NCI-H2029 treated with DMSO at 0.1 percent for 48 hours (cell line): ENCODE measurements around the gene ACAP3.

Source experiments
- DNase-seq: peaks from one replicate; lab custom pipeline; 2025; lab: John Stamatoyannopoulos, UW

Gene ACAP3

DNA sequence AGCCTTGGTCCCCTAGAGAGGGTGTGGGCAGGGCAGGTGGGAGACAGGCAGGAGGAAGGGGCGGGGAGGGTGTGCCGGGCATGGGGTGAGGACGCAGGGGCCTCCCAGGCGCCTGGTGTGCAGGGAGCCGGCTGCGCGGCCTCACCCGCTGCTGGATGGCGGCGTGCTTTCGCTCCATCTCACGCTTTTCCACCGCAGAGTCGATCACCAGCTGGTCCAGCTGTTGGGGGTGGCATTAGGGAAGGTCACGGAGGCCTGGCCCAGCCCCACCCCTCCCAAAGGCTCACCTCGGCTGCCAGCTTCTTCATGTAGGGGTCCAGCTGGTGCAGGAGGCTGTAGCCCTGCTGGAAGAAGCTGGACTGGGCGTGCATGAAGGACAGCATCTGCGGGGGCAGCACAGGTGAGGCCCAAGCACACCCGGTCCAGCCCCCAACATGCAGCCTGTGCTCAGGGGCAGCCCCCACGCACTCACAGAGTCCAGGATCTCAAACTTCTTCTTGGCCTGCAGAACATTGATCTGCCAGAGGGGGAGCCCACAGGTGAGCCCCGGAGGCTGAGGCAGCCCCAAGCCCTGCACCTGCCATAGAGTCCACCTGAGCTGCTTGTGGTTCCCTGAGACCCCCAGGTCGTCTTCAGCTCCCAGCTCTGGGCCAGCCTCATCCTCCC lies 7.9 kb downstream of the ACAP3 start:
- no peak for DNase-seq

DNA sequence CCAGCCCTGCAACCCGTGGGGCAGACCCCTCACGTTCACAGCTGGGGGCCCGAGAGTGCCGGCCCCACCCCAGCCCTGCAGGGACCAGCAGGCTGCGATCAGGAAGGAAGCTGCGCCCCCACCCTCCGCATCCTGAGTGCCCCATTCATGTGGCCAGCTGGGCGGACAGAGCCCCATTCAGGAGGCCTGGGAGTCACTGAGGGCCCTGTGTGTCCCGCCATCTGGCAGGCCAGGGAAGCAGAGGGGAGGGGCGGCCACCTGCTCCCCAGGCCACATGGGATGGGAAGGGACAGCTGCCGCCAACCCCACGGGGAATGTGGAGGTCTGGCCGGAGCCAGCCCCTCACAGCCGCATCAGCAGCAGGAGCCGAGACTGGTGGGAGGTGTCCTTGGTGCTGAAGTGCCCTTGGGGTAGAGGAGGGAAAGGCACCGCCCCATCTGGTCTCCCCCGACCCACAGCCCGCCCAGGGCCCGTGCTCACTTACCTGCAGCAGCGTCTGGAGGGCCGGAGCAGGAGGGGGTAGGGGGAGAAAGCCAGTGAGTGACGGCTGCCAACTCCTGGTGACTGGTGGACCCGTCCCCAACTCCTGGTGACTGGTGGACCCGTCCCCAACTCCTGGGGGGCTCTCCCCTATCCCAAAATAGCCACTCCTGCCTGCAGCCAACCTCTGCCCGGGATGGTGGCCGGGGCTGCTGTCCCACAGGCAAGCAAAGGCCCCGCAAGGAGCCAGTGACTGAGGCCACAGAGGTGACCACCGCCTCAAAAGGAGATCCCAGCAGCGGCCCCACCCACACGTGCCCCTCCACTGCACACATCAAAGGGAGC lies 8.7 kb downstream of the ACAP3 start:
- no peak for DNase-seq

DNA sequence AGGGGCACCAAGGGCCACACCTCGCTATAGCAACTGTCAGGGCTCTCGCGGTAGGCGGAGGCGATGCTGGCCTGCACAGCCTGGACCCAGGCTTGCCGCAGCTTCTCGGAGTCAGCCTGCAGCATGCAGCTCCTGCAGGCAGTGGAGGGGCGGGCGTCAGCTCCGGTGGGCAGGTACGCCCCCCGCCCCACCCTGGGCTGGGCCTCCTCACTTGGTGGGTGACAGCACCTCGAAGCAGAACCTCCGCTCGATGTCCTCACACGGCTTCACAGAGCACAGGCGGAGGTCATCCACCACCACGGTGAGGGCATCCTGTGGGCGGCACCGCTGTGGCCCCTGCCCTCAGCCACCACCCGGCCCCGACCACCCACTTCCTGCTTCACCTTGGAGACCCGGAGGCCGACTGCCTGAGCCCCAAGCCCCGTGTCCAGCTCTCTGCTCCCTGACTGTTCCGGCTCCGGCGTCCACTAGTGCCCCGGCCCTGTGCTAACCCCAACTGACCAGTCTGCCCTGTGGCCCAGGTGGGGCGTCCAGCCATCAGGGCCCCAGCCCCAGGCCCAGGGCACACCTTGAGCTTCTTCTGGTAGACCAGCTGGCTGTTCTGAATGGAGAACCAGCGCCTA lies 9.8 kb downstream of the ACAP3 start:
- no peak for DNase-seq

DNA sequence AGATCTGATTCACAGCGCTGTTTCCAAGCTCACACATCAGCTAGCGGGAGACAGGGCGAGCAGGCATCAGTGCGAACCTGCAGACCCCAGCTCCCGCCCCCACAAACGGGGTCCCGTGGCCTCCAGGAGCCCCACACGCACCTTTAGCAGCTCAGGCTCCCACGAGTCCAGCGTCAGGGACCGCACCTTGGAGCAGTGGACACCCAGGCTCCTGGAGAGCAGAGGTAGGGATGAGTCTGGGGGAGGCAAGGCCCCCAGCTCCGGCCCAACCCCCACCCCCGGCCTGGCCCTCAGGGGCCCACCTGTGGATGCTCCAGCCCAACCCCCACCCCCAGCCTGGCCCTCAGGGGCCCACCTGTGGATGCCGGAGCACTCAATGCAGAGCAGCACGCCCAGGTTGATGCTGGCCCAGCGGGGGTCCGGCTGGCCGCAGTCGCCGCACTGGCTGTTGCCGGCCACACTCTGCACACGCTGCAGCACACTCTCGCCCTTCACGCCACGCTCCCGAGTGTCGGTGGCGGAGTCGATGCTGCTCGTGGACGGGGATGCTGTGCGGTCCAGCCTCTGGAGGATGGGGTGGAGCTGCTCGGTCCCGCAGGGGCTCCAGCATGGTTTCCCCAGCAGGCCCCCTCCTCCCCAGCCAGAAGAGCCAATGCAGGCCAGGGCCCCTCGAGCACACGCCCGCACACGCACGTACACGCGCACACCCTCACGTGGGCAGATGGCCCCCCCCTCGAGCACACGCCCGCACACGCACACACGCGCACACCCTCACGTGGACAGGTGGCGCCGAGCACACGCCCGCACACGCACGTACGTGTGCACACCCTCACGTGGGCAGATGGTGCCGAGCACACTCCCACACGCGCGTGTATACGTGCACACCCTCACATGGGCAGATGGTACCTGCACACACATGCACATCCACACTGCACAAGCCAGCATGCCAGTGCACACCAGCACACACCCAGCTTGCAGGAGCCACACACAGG lies 11.4 kb downstream of the ACAP3 start:
- no peak for DNase-seq

DNA sequence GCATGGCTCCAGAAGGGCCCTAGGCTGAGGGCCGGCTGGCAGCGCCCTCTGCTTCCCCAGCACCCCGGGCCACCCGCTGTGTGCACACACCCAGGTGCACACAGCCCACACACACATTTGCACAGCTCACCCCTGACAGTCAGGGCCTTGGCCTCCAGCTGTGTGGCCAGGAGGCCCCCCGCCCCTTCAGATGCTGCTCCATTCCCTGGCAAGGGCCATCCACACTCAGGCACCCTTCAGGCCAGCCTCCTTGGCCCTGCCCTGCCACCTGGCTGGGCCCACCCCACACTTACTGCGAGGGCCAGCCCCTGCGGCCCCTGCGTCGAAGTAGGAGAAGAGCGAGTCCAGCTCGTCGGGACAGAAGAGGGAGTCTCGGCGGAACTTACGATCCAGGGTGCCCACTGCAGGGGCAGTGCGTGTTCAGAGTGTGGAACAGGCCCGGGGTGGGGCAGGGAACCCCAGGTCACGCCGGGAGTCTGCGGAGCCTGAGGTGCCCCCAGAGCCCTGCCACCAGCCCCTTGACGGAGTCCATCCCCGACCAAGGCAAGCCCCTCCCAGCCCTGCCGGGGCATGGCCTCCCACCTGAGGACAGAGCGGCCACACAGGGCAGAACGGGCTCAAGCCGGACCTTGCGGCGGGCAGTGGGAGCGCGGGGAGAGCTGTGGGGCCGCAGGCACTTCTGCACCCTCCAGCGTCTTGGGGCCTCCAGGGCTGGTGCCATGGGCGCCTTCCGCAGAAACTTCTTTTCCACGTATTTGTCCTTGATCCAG lies 12.4 kb downstream of the ACAP3 start:
- DNase-seq = no peak

DNA sequence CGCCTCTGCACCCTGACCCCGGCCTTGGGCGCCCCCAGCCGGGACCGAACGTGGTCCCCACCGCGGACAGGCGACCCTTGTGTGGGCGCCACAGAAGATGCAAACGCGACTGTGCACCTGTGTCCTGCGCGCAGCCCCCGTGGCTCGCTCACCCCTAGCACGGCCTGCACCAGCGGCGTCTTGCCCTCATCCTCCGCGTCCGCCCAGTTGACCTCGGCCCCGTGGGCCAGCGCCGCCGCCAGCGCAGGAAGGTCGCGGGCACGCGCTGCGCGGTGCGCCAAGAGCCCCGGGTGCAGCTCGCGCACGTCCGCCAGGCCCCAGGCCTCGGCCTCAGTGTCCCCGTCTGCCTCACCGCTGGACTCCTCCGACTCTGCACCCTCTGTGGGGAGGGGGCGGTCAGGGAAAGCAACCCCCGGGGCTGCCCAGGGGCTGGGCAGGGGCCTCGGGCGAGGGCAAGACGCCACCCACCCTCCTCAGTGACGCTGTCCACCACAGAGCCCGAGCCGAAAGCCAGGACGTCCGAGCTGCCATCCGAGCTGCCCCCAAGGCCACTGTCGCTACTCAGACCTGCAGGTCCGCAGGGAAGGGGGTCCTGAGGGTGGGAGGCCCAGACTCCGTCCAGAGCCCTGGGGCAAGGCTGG lies 13.4 kb downstream of the ACAP3 start:
- no peak for DNase-seq

DNA sequence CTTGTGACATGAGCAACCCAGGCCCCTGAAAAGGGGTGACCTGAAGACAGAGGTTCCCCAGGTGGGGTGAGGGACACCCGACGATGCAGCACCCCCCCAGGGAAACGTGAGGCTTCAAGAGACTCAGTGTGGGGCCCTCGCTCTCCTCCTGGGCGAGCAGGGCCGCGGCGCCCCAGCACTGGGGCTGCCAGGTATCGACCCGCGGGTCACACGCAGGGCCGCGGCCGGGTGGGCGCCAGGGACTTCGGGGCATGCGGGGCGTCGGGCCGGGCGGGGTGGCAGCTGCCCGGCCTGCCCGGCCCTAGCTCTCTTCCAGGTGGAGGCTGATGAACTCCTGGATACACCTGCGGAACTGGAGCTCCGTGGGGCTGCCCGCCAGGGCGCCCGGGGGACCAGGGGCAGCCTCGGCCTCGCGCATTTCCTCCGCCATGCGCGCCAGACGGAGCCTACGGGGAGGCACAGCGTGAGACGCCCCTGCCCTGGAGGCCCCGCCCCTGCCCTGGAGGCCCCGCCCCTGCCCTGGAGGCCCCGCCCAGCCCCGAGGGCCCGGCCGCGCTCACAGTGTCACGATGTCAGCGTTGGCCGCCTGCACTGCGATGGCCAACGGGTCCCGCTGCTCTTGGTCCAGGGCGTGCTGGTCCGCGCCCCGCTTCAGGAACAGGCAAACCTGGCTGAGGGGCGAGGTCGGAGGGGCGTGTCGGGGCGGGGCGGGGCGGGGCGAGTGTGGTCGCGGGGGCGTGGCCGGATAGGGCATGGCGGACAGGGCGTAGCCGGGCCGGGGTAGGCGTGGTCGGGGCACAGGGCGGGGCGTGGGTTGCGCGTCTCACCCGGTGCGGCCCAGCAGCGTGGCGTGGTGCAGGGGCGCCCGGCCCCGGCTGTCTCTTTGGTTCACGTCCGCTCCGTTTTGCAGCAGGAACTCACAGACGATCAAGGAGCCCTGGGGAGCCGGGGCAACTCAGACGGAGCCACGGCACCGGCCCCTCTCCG lies 14.2 kb downstream of the ACAP3 start:
- no peak for DNase-seq

DNA sequence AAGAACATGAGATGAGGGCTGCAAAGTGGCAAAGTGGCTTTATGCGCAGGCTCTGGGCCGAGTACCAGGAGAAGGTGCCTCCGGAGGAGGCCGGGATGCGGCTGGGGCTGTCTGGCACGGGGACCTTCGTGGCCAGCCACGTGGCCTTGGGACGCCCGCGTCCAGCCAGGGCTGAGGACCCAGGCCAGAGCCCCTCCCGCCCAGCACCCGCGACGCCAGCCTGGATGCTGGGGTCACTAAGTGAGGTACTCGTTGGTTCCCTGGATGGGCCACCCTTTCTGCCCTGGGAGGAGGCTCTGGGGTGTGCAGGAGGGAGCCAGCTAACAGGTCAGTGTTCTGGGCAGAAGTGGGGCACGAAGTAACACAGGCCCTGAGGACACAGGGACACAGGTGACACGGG lies 14.9 kb downstream of the ACAP3 start:
- DNase-seq = no peak

DNA sequence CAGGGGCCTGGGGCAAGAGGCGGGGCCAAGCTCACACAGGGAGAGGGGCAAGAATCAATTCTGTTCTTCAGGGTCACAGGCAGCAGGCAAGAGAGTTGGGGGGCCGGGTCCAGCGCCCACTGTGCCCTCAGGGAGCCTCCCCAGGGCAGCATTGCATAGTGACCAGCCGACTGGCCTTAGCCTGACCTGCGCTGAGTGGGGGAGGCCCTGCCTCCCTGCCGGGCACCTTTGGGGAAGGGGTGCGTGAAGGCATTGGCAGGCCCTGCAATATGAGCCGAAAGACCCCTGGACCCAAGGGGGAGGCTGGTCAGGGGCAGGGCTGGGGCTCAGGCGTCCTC lies 15.3 kb downstream of the ACAP3 start:
- no peak for DNase-seq

DNA sequence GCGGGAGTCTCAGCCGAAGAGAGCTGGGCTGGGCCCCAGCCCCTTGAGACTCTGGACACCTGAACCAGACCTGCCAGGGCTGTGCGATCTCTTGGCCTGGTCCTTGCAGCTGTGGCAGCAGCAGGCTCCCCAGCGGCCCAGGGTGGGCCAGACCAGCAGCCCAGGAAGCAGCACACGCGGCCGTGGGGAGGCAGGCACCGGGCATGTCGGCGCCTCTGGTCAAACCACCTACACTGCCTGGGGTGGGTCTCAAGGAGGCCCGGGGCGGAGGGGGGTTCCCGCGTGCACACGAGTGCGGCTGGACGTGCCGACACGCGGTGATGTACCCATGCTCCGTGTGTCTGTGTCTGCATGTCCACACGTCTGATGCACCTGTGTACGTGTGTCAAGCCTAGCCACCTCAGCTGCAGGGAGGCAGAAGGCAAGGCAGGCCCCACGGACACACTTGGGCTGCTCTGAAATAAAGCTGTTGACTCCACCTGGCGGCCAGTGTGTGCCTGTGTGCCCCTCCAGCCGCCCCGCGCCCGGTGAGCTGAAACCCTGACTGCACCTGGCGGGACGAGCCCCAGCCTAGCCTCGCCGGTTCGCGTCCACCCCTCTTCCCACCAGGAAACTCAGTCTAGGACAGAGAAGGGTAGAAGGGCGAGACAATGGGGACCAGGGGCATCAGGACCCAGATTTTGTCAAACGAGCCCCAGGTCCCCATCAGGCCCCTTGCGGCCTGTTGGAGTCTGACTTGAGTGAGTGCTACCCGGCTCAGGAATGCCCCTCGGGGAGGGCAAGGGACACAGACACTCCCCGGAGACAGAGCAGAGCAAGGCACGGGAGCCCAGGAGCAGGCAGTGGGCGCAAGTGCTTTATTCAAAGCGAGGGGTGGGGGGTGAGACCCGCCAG lies 15.9 kb downstream of the ACAP3 start:
- DNase-seq = peak; percentile 17

DNA sequence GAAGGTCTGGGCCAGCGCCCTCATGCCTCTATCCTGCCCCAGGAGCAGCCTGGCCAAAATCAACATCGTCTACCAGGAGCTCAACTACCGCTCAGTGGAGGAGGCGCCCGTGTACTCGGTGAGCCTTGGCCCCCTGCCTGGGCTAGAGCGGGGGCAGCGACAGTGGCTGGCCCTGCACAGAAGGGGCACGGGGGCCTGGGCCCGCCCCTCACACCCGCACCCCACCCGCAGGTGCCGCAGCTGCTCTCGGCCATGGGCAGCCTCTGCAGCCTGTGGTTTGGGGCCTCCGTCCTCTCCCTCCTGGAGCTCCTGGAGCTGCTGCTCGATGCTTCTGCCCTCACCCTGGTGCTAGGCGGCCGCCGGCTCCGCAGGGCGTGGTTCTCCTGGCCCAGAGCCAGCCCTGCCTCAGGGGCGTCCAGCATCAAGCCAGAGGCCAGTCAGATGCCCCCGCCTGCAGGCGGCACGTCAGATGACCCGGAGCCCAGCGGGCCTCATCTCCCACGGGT lies 16.7 kb downstream of the ACAP3 start:
- no peak for DNase-seq

DNA sequence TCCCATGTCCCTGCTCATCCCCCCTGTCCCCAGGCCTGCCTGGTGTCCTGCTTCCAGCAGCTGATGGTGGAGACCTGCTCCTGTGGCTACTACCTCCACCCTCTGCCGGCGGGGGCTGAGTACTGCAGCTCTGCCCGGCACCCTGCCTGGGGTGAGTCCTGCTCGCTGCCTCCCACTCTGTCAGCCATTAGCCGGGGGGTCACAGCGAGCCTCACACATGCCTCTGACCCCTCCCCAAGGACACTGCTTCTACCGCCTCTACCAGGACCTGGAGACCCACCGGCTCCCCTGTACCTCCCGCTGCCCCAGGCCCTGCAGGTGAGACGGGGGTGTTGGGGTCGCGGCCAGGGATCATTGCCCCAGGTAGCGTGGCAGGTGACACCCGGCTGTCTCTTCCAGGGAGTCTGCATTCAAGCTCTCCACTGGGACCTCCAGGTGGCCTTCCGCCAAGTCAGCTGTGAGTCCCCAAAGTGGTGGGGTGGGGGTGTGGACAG lies 17.4 kb downstream of the ACAP3 start:
- no peak for DNase-seq

DNA sequence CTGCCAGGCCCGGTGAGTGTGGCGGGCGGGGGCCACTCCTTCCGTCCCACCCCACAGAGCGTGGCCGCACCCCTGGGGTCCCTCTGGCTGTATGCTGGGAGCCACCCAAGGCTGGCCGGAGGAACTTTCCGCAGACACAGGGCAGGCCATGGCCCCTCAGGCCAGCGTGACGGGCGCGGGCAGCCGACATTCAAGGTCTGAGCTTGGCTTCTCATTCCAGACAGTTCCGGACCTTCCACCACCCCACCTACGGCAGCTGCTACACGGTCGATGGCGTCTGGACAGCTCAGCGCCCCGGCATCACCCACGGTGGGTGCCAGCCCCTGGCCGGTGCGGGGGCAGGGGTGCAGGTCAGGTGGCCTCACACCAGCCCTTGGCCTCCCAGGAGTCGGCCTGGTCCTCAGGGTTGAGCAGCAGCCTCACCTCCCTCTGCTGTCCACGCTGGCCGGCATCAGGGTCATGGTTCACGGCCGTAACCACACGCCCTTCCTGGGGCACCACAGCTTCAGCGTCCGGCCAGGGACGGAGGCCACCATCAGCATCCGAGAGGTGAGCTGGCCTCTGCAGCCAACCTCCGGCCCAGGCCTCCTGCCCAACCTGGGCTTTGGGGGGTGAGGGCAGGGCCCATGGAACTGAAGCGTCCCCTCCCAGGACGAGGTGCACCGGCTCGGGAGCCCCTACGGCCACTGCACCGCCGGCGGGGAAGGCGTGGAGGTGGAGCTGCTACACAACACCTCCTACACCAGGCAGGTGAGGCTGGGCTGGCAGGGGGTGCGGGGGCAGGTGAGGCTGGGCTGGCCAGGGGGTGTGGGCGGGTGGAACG lies 20.2 kb downstream of the ACAP3 start:
- DNase-seq = no peak

DNA sequence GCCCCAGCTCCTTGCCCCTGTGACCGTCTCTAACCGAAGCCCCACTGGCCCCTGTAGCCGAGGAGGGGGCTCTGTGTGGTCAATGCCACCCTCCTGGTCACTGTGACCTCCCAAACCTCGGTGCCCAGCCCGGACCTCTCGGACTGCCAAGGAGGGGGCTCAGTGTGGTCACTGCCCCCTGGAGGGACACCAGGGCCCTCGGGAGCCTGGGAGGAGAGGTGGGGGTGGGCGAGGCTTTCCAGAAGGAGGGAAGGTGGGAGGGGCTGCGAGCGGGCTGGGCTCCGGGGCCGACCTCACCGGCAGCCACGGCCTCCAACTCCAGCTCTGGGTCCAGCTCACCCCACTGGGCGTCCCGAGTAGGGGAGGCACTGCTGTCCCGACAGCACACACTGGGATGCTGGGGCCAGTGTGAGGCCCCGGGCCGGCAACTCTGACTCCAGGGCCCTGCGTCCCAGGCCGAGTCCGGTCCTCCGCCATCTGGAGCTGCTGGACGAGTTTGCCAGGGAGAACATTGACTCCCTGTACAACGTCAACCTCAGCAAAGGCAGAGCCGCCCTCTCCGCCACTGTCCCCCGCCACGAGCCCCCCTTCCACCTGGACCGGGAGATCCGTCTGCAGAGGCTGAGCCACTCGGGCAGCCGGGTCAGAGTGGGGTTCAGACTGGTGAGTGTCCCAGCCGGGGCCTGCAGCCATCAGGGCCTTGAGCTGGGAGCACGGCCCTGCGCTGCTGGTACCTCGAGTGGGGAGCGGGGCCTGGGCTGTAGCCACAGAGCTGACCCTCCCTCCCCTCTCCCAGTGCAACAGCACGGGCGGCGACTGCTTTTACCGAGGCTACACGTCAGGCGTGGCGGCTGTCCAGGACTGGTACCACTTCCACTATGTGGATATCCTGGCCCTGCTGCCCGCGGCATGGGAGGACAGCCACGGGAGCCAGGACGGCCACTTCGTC lies 21.1 kb downstream of the ACAP3 start:
- DNase-seq = no peak

DNA sequence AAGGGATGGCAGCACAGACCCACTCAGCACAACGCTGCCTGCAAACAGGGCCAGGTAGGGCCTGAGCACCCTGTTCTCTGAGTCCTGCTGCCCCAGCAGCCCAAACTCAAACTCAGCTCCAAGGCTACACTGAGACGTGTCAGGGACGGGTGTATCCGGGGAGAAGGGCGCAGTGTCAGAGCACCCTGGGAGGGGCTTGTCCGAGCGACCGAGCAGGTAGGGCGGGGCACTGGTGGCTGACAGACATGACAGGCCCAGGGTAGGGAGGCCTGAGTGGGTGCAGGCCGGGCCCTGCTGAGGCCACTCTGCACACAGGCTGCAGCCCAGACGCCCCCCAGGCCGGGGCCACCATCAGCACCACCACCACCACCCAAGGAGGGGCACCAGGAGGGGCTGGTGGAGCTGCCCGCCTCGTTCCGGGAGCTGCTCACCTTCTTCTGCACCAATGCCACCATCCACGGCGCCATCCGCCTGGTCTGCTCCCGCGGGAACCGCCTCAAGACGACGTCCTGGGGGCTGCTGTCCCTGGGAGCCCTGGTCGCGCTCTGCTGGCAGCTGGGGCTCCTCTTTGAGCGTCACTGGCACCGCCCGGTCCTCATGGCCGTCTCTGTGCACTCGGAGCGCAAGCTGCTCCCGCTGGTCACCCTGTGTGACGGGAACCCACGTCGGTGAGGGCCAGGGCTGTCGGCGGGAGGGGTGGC lies 22.0 kb downstream of the ACAP3 start:
- no peak for DNase-seq
